ENCODE measurements around the gene PPP2R2C.

GRCh38 chr4:6418193-6418755 is 54.1 kb downstream of the PPP2R2C start:
- TF ChIP-seq, protein P1, sequence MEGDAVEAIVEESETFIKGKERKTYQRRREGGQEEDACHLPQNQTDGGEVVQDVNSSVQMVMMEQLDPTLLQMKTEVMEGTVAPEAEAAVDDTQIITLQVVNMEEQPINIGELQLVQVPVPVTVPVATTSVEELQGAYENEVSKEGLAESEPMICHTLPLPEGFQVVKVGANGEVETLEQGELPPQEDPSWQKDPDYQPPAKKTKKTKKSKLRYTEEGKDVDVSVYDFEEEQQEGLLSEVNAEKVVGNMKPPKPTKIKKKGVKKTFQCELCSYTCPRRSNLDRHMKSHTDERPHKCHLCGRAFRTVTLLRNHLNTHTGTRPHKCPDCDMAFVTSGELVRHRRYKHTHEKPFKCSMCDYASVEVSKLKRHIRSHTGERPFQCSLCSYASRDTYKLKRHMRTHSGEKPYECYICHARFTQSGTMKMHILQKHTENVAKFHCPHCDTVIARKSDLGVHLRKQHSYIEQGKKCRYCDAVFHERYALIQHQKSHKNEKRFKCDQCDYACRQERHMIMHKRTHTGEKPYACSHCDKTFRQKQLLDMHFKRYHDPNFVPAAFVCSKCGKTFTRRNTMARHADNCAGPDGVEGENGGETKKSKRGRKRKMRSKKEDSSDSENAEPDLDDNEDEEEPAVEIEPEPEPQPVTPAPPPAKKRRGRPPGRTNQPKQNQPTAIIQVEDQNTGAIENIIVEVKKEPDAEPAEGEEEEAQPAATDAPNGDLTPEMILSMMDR (conservative IDR thresholded peaks at IDR 0.05 in 1 of 2, IDR thresholded peaks at IDR 0.05 in 1 of 2; ENCODE audit: extremely low read depth in 1 of 2, insufficient read depth in 1 of 2, low read depth in 1 of 2, low read length in 2 of 2) = no peak
- no peak for TF ChIP-seq EZH2 (IDR thresholded peaks at IDR 0.05; ENCODE audit: borderline replicate concordance, low read length)

Measured in mammary epithelial cell (primary cell).